K562 (cell line): Measurements from ENCODE around the gene CYP24A1. TPM values are rescaled to one million over a fixed set of nuclear protein-coding genes. Genes with fewer than 3 reads are reported as not detected.
A peak's percentile ranks its signal among the peaks of the same experiment; 100 is the strongest.

ENCODE experiments used
- ARID2 ChIP-seq: fragments of 450-650 bp; IDR thresholded peaks from 2 replicates; pipeline ENCODE4 v1.6.1; 2017; ENCODE audit warnings: antibody characterized with exemption, mild to moderate bottlenecking
- CEBPG ChIP-seq, 3 experiments: fragments of 200-800 bp in 1 of 3; sonication (Bioruptor generic) in 1 of 3; sonication (generic) in 1 of 3; formaldehyde crosslinking in 1 of 3; IDR thresholded peaks in 2 of 3; conservative IDR thresholded peaks in 1 of 3; 2 replicates each; pipeline versions ENCODE4 v1.6.1 to v1.8.0; 2016 to 2022; ENCODE audit warnings: missing compliant biosample characterization in 2 of 3, missing genetic modification characterization in 2 of 3, mild to moderate bottlenecking in 1 of 3, missing genetic modification reagents in 1 of 3
- CREB3L1 ChIP-seq: fragments of 450-650 bp; IDR thresholded peaks from 2 replicates; pipeline ENCODE4 v1.6.1; 2014; ENCODE audit warnings: low read depth, mild to moderate bottlenecking, moderate library complexity, borderline replicate concordance
- ILF3 ChIP-seq: fragments of 450-650 bp; IDR thresholded peaks from 2 replicates; pipeline ENCODE4 v1.6.1; 2018; ENCODE audit warnings: antibody characterized with exemption, mild to moderate bottlenecking, moderate library complexity, borderline replicate concordance
- STAT6 ChIP-seq: sonication (generic); formaldehyde crosslinking; IDR thresholded peaks from 2 replicates; pipeline ENCODE4 v1.8.1; 2023; ENCODE audit warnings: mild to moderate bottlenecking, missing genetic modification reagents
- polyA plus RNA-seq, 8 experiments: library from polyadenylated mRNA; depleted of rRNA in 4 of 8; stranded (reverse) in 5 of 8; unstranded in 3 of 8; fragments of >200 nt; fragmentation: Nextera tagmentation in 2 of 8; fragmentation: Illumina TruSeq in 1 of 8; extraction: Ambion mirVana in 2 of 8; extraction: Trizol in 1 of 8; gene quantifications; 2 replicates each; pipeline versions ENCODE4 v1.2.1 to v1.2.3, GENCODE V29; 2011 to 2014; ENCODE audit warnings: inconsistent platforms in 1 of 8, missing spikeins in 1 of 8
- total RNA-seq, 7 experiments: library from RNA; depleted of rRNA in 6 of 7; stranded (reverse); fragments of >200 nt in 6 of 7; fragmentation: Illumina TruSeq in 2 of 7; extraction: Trizol in 2 of 7; gene quantifications; 2 replicates each; pipeline versions ENCODE4 v1.2.1 to v1.2.3, GENCODE V29; 2011 to 2021; ENCODE audit warnings: low replicate concordance in 1 of 7
- TF ChIP-seq, protein P1 (sequence below), 3 experiments: IDR thresholded peaks in 2 of 3; conservative IDR thresholded peaks in 1 of 3; 2 replicates each; pipeline ENCODE4 v1.5.1; 2011 to 2012; ENCODE audit warnings: low read length in 3 of 3, mild to moderate bottlenecking in 3 of 3, control low read depth in 2 of 3, improper control_type of control experiment in 1 of 3, inconsistent platforms in 1 of 3, low read depth in 1 of 3, mixed read lengths in 1 of 3, moderate library complexity in 1 of 3; ENCODE audit not compliant: insufficient read depth in 2 of 3

CYP24A1 gene
- total and polyA plus RNA-seq, 9 of the 15 experiments (the other 6 are each of a cell fraction or from before 2014, with no cell fraction given) = 0.04 TPM; not detected in 8

GRCh38 chr20:54219751-54220426, 46.1 kb upstream of the CYP24A1 start (continued):
- TF ChIP-seq STAT6 (CRISPR knock-in tag) (no peak), CEBPG (CRISPR knock-in tag; IDR thresholded peaks at IDR 0.05) (no peak), CEBPG (tag; conservative IDR thresholded peaks at IDR 0.05 in 1 of 2, IDR thresholded peaks at IDR 0.05 in 1 of 2) (no peak), ILF3 (no peak), CREB3L1 (no peak), ARID2 (no peak)
- TF ChIP-seq, protein P1, sequence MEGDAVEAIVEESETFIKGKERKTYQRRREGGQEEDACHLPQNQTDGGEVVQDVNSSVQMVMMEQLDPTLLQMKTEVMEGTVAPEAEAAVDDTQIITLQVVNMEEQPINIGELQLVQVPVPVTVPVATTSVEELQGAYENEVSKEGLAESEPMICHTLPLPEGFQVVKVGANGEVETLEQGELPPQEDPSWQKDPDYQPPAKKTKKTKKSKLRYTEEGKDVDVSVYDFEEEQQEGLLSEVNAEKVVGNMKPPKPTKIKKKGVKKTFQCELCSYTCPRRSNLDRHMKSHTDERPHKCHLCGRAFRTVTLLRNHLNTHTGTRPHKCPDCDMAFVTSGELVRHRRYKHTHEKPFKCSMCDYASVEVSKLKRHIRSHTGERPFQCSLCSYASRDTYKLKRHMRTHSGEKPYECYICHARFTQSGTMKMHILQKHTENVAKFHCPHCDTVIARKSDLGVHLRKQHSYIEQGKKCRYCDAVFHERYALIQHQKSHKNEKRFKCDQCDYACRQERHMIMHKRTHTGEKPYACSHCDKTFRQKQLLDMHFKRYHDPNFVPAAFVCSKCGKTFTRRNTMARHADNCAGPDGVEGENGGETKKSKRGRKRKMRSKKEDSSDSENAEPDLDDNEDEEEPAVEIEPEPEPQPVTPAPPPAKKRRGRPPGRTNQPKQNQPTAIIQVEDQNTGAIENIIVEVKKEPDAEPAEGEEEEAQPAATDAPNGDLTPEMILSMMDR (IDR thresholded peaks at IDR 0.05 in 2 of 3, conservative IDR thresholded peaks at IDR 0.05 in 1 of 3; ENCODE audit: insufficient read depth in 2 of 3, low read depth in 1 of 3, low read length in 3 of 3) = peak; percentile 30 to 51 (median 45); a peak in 4 of 6 replicates
